Activated CD8-positive, alpha-beta memory T cell treated with anti-CD3 and anti-CD28 coated beads, Interleukin-2, amount 50 U/mL, for 4 hours (primary cell): ENCODE results near the gene S1PR5.

Experiments
- DNase-seq: peaks from one replicate; pipeline ENCODE4 v3.0.0-alpha.2; 2020

Gene S1PR5

DNA sequence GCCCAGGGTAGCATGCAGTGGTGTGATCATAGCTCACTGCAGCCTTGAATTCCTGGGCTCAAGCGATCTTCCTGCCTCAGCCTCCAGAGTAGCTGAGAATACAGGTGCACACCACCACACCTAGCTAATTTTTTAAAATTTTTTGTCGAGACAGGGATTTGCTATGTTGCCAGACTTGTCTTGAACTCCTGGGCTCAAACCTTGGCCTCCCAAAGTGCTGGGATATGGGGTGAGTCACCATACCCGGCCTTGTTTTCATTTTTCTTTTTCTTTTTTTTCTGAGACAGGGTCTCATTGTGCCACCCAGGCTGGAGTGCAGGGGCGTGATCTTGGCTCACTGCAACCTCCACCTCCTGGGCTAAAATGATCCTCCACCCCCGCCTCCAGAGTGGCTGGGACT, 52.8 kb downstream of the S1PR5 start:
- DNase-seq = no peak
